HCT116 (cell line): ENCODE data around the gene DPYSL5.

Source experiments
- EZH2 ChIP-seq: fragments of 200-600 bp; sonication (generic); IDR thresholded peaks from 2 replicates; pipeline ENCODE4 v1.6.1; 2017; ENCODE audit warnings: antibody characterized with exemption, mixed run types
- FOSL1 ChIP-seq: IDR thresholded peaks from 2 replicates; pipeline ENCODE4 v1.6.1; 2012; ENCODE audit warnings: low read depth
- POLR2A ChIP-seq: IDR thresholded peaks from 2 replicates; pipeline ENCODE4 v1.7.0; 2011; ENCODE audit warnings: borderline replicate concordance; ENCODE audit not compliant: insufficient read depth, insufficient read length; ENCODE audit errors: extremely low read depth
- YY1 ChIP-seq: IDR thresholded peaks from 2 replicates; pipeline ENCODE4 v1.6.1; 2011; ENCODE audit warnings: low read length, low read depth, moderate library complexity, mild to moderate bottlenecking; ENCODE audit not compliant: insufficient replicate concordance; ENCODE audit errors: extremely low read depth
- ZFX ChIP-seq: fragments of 450-650 bp; IDR thresholded peaks from 2 replicates; pipeline ENCODE4 v1.6.1; 2017

- no peak for TF ChIP-seq ZFX
- no peak for TF ChIP-seq FOSL1
- TF ChIP-seq POLR2A = no peak
- TF ChIP-seq YY1 = no peak
- TF ChIP-seq EZH2 = no peak
Observed at GRCh38 chr2:26964446-26965130, 116.7 kb downstream of the DPYSL5 start.
